ENCODE data around the gene LMBRD1.

The LMBRD1 gene

GRCh38 chr6:69630767-69631166 lies 166.0 kb downstream of the LMBRD1 start:
- no peak for DNase-seq (ENCODE audit: low spot score)

GRCh38 chr6:69627625-69628024 lies 169.2 kb downstream of the LMBRD1 start:
- DNase-seq (ENCODE audit: low spot score), result no peak

- DNase-seq (ENCODE audit: low spot score), result no peak
These were observed 171.9 kb downstream of the LMBRD1 start for GRCh38 chr6:69624944-69625343.

Data from AG20443 (cell line).